NOMO-1 treated with DMSO at 0.1 percent for 48 hours (cell line): Measurements from ENCODE around the gene CDC42SE2.

Experiments used
- DNase-seq: peaks from one replicate; lab custom pipeline; 2025; ENCODE audit not compliant: unreplicated experiment; lab: John Stamatoyannopoulos, UW

The CDC42SE2 gene

GRCh38 chr5:131263648-131264450, at the start of gene CDC42SE2:
TSS of gene CDC42SE2 (plus strand) at chr5:131264053. CDS start at chr5:131359494, 95,441 bp downstream.
- DNase-seq: peak; percentile 83

DNA sequence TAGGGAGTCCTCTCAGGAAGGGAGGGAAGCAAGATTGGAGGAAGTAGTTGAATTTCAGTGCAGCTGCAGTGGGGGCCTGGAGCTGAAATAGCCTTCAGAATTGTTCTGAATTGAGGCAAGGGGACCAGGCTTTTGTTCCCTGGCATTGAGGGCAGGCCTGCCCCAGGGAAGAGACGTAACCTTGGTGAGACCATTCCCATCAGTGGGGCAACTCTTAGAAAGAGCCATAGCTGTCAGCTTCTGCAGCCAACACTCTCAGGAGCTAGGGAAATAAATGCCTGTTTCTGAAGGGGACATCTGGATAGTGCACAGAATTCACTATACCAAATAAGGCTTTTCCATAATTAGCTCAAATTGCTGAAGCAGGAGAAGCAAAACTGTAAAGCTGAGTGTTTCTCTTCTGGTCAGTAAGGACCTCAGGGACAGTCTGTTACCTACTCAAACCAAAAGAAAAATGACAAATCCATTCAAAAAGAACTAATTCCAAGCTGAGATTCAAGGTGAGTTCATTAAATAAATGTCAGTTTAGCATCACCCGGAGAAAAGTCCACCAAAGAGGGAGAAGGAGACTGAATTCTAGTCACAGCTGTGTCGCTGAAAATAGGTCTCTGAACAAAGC, 49.1 kb upstream of the CDC42SE2 start:
- no peak for DNase-seq

GRCh38 chr5:131217791-131218190, 46.1 kb upstream of the CDC42SE2 start:
- DNase-seq: no peak

DNA sequence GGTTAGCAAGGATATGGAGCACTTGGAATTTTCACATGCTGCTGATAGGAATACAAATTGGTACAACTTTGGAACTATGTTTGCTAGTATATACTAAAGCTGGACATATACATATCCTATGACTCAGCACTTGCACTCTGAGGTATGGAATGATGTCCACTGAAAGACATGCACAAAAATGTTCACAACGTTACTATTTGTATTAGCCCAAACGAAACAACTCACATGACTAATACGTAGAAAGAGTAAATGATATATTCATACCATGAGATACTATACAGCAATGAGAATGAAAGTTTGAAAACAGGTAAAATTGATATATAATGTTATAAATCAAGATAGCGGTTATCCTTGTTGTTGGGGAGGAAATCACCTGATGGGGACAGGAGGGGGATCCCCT, 45.5 kb upstream of the CDC42SE2 start:
- DNase-seq: no peak

DNA sequence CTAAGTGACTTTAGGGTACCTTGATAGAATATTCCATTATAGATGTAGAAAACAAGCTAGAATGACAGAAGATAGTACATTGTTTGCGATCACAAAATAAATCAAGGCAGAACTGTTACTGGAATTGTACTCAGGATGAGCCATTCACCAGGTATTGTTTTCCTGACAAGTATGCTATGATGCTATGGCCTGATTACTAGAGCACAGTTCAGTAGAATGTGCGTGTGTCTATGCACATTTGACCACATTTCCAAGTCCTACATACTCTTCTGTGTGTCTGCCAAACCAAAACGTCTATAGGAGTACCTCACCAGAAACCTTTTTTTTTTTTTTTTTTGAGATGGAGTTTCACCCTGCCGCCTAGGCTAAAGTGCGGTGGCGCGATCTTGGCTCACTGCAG, 43.3 kb upstream of the CDC42SE2 start:
- no peak for DNase-seq

- no peak for DNase-seq
Measured at GRCh38 chr5:131221008-131221703, 42.7 kb upstream of the CDC42SE2 start.

- peak; percentile 44 for DNase-seq
Measured at GRCh38 chr5:131221888-131222287, 42.0 kb upstream of the CDC42SE2 start.

GRCh38 chr5:131222731-131223130, 41.1 kb upstream of the CDC42SE2 start:
- no peak for DNase-seq

DNA sequence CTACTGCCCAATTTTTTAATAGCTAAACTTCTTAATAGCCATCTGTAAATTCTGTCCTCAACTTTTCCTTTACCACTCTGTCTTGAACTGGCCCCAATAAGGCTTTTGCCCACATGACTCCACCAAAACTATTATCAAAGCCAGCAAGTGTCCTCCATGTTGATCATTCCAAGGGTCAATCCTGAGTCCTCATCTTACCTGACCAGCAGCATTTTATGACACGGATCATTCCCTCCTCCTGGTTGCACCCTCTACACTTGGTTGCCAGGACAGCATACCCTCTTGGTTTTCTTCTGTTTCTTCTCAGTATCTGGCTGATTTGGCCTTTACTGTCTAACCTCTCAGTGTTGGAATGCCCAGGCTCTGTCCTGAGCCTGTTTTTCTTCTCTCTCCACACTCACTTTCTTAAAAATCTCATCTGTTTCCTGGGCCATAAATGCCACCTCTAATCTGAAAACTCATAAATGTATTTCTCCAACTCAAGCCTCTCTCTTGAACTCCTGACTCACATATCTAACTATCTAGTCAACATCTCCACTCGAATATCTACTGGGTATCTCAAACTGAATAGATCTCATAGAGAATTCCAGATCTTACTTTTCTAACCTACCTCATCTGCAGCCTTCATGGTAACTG, 40.0 kb upstream of the CDC42SE2 start:
- DNase-seq: no peak

- DNase-seq: peak; percentile 97
Measured at GRCh38 chr5:131224387-131225201, 39.3 kb upstream of the CDC42SE2 start.

DNA sequence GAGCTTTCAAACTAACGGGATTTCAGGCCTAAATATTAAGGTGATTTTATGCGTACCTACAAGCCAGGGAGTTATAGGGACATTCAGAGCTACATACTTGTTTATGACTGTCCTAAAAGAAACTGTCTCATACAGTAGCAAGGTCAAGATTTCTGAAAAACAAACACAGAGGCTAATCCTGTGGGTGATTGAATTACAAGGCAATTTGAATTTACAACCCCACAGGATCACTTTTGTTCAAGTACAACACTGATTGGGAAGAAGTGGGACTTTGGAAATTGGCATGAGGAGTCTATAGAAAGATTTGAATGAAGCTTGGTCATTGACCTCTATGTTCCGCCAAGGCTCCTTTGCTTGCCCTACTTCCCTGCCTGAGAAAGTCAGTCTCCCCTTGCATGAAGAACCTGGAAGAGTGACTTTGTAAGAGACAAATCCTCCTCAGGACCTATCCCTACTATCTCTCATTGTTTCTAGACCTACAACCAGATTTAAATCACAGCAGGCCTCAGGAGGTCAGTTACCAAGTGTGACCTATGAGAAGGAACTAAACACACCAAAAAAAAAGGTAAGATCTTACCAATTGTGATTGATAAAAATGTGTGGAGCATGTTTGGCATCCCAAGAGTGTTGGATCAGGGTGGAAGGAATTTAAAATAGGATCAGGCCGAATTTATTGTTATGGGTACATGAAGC, 38.4 kb upstream of the CDC42SE2 start:
- DNase-seq: no peak

DNA sequence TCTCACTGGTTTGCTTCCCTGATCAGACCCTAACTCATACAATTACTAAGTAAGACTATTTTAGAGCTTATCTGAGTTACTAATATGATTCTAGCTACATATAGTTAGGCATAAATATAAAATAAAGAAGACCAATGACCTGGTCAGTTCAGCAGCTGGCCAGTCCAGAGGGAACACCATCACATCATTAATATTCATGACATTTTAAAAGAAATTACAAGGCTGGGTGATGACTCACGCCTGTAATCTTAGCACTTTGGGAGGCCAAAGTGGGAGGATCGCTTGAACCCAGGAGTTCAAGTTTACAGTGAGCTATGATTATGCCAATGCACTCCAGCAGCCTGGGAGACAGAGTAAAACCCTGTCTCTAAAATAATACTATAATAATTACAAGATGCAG, 37.0 kb upstream of the CDC42SE2 start:
- DNase-seq: no peak

DNA sequence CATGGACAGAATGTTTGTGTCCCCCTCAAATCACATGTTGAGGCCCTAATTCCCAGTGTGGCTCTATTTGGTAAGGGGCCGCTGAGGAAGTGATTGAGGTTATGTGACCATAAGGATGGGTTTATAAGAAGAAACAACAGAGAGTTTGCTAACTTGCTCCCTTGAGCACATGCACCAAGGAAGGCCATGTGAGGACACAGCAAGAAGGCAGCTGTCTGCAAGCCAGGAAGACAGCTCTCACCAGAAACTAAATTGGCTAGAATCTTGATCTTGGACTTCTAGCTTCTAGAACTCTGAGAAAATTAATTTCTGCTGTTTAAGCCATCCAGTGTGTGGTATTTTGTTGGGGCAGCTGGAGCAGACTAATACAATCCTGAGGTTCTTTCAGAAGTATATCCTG, 35.2 kb upstream of the CDC42SE2 start:
- DNase-seq: no peak

DNA sequence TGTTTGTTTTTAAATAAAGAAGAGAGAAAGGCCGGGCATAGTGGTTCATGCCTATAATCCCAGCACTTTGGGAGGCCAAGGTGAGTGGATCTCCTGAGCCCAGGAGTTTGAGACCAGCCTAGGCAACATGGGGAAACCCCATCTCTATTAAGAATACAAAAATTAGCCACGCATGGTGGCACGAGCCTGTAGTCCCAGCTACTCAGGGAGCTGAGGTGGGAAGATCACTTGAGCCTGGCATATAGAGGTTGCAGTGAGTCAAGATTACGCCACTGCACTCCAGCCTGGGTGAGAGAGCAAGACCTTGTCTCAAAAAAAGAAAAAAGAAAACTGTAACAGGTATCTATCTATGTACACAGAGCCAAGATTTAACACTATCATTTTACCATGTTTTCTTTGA, 34.2 kb upstream of the CDC42SE2 start:
- DNase-seq: no peak

DNA sequence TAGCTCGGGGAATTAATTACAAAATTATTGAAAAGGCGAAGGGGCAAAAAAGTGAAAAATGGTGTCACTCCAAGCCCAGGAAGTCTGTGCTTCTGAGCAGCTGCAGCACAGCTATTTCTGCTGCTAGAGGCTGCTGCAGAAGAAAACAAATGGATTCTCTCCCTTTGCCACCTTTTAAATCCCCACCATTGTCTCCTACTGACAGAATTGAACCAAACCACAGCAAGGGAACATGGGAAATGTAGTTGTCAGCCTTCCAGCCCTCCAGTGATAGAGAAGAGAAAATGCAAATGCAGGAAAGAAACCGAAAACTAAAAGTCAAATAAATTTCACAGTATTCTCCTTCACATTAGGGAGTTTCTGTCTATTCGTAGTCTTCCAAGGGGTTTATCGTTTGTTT, 33.4 kb upstream of the CDC42SE2 start:
- DNase-seq: peak; percentile 59

- DNase-seq: no peak
Measured at GRCh38 chr5:131239686-131240085, 24.2 kb upstream of the CDC42SE2 start.

DNA sequence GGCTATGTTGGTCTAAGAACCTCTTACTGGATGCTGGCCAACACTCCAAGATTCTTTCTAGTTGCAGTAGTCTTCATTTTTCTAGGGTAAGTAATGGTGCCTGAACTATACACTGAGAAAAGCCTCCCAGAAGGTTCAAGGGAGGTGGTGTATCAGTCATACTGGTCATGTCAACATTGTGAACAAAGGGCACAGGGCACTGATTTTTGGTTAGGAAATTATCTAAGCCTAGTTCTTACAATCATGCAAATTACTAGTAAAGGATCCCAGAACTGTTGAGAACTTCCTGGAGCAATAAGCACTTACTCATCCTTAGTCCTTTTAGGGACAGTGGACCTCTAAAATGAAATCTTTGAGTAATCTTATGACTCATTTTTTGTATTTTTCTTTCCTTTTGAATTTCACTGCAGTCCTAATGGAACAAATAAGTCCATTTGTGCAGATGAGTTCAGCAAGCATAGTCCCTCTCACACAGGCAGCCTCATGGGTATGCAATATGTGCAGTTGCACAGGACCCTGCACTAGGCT, 21.1 kb upstream of the CDC42SE2 start:
- no peak for DNase-seq

- DNase-seq: no peak
Measured at GRCh38 chr5:131245312-131245711, 18.5 kb upstream of the CDC42SE2 start.

DNA sequence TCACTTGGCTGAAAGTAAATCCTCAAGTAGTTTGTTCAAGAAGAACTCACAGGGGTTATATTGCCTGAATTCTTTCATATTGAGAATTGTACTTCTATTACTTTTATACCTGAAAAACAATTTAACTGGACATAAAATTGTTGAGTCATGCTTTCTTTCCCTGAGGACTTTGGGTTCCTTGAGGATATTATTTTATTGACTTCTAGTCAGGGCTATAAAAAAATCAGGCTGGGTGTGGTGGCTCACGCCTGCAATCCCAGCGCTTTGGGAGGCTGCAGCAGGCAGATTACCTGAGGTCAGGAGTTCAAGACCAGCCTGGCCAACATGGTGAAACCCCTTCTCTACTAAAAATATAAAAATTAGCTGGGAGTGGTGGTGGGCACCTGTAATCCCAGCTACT, 17.9 kb upstream of the CDC42SE2 start:
- no peak for DNase-seq

DNA sequence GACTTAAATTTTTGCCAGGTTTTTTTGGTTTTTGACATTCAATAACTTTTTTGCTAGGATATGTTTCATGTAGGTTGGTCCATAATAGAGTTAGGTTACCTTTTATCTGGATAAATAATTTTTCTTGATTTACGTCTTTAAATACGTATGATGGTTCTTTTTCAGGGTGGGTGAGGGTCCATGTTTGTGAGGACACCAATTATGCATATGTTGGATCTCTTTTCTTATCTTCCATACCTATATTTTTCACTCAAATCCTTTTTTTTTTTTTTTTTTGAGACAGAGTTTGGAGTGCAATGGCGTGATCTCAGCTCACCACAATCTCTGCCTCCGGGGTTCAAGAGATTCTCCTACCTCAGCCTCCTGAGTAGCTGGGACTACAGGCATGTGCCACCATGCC, 17.3 kb upstream of the CDC42SE2 start:
- no peak for DNase-seq
